ENCODE results near the gene INPP4B. TPM values are rescaled to one million over a fixed set of nuclear protein-coding genes. Genes with fewer than 3 reads are reported as not detected.

Gene INPP4B
- total and polyA plus RNA-seq, 2 of the 4 experiments (the other 2 are of a cell fraction) = 1.8 to 14.0 TPM

DNA sequence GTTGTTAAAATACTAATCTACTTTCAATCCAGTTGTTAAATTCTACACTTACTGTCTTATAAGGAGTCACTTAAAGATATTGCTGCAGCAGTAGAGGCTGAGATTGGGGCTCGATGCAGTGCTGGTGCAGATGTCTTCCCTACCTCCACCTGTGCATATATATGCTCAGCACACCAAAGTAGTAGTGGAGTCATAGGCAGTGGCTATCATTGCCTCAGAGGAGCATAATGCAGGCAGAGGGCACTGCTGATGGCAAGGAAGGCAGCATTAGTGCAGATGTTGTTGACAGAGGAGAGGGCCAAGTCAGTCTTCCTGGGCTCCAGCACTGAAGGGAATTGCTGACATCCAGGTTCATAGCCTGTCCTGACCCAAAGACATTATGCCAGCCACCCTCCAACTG is 35.1 kb downstream of the INPP4B start:
- Histone ChIP-seq H3K4me3 (ENCODE audit: insufficient read depth, low read depth, low read length) (no peak overlapping the region), H3K56ac (ENCODE audit: extremely low read depth, insufficient read depth, low read length) (no peak overlapping the region), H3K18ac (ENCODE audit: low read depth, low read length) (no peak overlapping the region), H3K14ac (replicated peaks; ENCODE audit: low read depth, low read length) (no peak overlapping the region), H2BK5ac (ENCODE audit: low read depth, low read length, poor library complexity, severe bottlenecking) (no peak overlapping the region), H2BK20ac (ENCODE audit: low read depth, low read length) (no peak overlapping the region), H3K27me3 (ENCODE audit: control insufficient read depth, insufficient read depth, low read length) (no peaks in the 10 kb centered on the region), H4K91ac (ENCODE audit: insufficient read depth, low read depth, low read length) (no peak overlapping the region), H4K20me1 (ENCODE audit: insufficient read depth, low read length) (no peaks in the 10 kb centered on the region), H2BK15ac (ENCODE audit: low read depth, low read length) (no peak overlapping the region), H2AK9ac (replicated peaks; ENCODE audit: low read depth, low read length, poor library complexity) (no peak overlapping the region), H2AFZ (replicated peaks; ENCODE audit: low read length, poor library complexity) (no peak overlapping the region), H4K8ac (ENCODE audit: low read depth in 2 of 2, low read length in 2 of 2) (no peak overlapping the region), H3K23ac (ENCODE audit: low read depth, low read length) (no peak overlapping the region), H3K9me1 (ENCODE audit: insufficient read depth, low read length) (no peaks in the 10 kb centered on the region), H3K4me2 (ENCODE audit: low read depth, low read length) (no peak overlapping the region), H3K36me3 (ENCODE audit: control insufficient read depth, insufficient read depth, low read length) (no peaks in the 10 kb centered on the region), H3K4me1 (ENCODE audit: control insufficient read depth, insufficient read depth, low read length) (no peaks in the 10 kb centered on the region), H3K9ac (ENCODE audit: low read depth, low read length) (no peak overlapping the region), H4K5ac (ENCODE audit: low read depth, low read length) (no peak overlapping the region), H2BK120ac (ENCODE audit: low read depth, low read length) (no peak overlapping the region), H3K9me3 (ENCODE audit: control insufficient read depth, insufficient read depth, low read length) (no peaks in the 10 kb centered on the region), H3K4ac (ENCODE audit: low read depth, low read length) (no peak overlapping the region), H3K27ac (ENCODE audit: insufficient read depth, low read length) (no peak overlapping the region), H3K79me1 (ENCODE audit: low read depth in 1 of 2, low read length in 2 of 2) (no peaks in the 10 kb centered on the region), H2AK5ac (ENCODE audit: low read depth, low read length) (no peak overlapping the region)
- BruUV-seq (replicated peaks) = no TSS peak
- in situ Hi-C loops (cut with MboI; ENCODE audit: low sequenced_read_pairs) = no loop called here
- DNase-seq = no peak
- intact Hi-C loops (cut with micrococcal nuclease) = loop anchor here (1.0 kb wide), 1 partner anchor 34 kb away; no protein-coding TSS in a partner anchor
- POLR2A ChIA-PET (ENCODE audit: unreplicated experiment) = no interaction called here
- no peak for ATAC-seq (ENCODE audit: low read depth)
- no CpG with 5 or more reads among the region's 1 CpG for WGBS, 2 experiments (ENCODE audit: extremely low coverage in 2 of 2, insufficient read length in 1 of 2)
- TF ChIP-seq CTCF (conservative IDR thresholded peaks at IDR 0.05; ENCODE audit: low read depth, low read length) (no peak), ELK1 (IDR thresholded peaks at IDR 0.05; ENCODE audit: borderline replicate concordance, low read depth, low read length) (no peak), USF2 (IDR thresholded peaks at IDR 0.05; ENCODE audit: low read depth, low read length) (no peak), MAFK (IDR thresholded peaks at IDR 0.05; ENCODE audit: low read depth, low read length) (no peak), RFX5 (IDR thresholded peaks at IDR 0.05; ENCODE audit: low read depth, low read length) (no peak), FOS (IDR thresholded peaks at IDR 0.05; ENCODE audit: low read depth, low read length) (no peak), RCOR1 (IDR thresholded peaks at IDR 0.05; ENCODE audit: insufficient replicate concordance, low read length) (no peak), CEBPB (IDR thresholded peaks at IDR 0.05; ENCODE audit: low read depth, low read length) (no peak), POLR2A (IDR thresholded peaks at IDR 0.05; ENCODE audit: low read depth, low read length) (no peak), MAZ (IDR thresholded peaks at IDR 0.05; ENCODE audit: borderline replicate concordance, low read depth, low read length) (no peak), SMC3 (IDR thresholded peaks at IDR 0.05; ENCODE audit: low read depth, low read length) (no peak), MXI1 (IDR thresholded peaks at IDR 0.05; ENCODE audit: borderline replicate concordance, low read depth, low read length) (no peak), CHD1 (IDR thresholded peaks at IDR 0.05; ENCODE audit: low read depth, low read length) (no peak), RAD21 (IDR thresholded peaks at IDR 0.05; ENCODE audit: low read length) (no peak), NFE2L2 (IDR thresholded peaks at IDR 0.05; ENCODE audit: low read depth, low read length) (no peak), BHLHE40 (IDR thresholded peaks at IDR 0.05; ENCODE audit: low read depth, low read length) (no peak)
- CTCF ChIA-PET = no interaction called here
- dilution Hi-C loops (cut with HindIII; ENCODE audit: low sequenced_read_pairs, unreplicated experiment) = no loop called here
